HepG2 (cell line): Measurements from ENCODE around the gene CUL7. TPM values are rescaled to one million over a fixed set of nuclear protein-coding genes. Genes with fewer than 3 reads are reported as not detected.

ENCODE experiments used
- DR1 ChIP-seq: sonication (generic); formaldehyde crosslinking; IDR thresholded peaks from 2 replicates; pipeline ENCODE4 v1.8.0; 2021; ENCODE audit warnings: mild to moderate bottlenecking, missing genetic modification reagents, inconsistent platforms
- EHMT2 ChIP-seq: fragments of 200-600 bp; sonication (generic); IDR thresholded peaks from 2 replicates; pipeline ENCODE4 v1.7.0; 2017; ENCODE audit warnings: antibody characterized with exemption, low read depth, low read length, borderline replicate concordance
- ETS1 ChIP-seq: sonication (generic); formaldehyde crosslinking; IDR thresholded peaks from 2 replicates; pipeline ENCODE4 v1.4.0; 2020; ENCODE audit warnings: missing genetic modification reagents
- FOXP4 ChIP-seq: sonication (generic); formaldehyde crosslinking; IDR thresholded peaks from 2 replicates; pipeline ENCODE4 v1.4.0; 2020; ENCODE audit warnings: missing genetic modification reagents
- MXI1 ChIP-seq: IDR thresholded peaks from 3 replicates; pipeline ENCODE4 v1.6.1; 2012; ENCODE audit warnings: low read depth, low read length, inconsistent platforms, borderline replicate concordance
- NCOA2 ChIP-seq: sonication (generic); formaldehyde crosslinking; IDR thresholded peaks from 2 replicates; pipeline ENCODE4 v1.8.0; 2022; ENCODE audit warnings: inconsistent platforms
- NFIC ChIP-seq: IDR thresholded peaks from 2 replicates; pipeline ENCODE4 v1.6.1; 2012; ENCODE audit warnings: mild to moderate bottlenecking, low read length, inconsistent platforms
- PLRG1 ChIP-seq: fragments of 450-650 bp; conservative IDR thresholded peaks from 2 replicates; pipeline ENCODE4 v1.6.1; 2016
- RARG ChIP-seq: sonication (generic); formaldehyde crosslinking; IDR thresholded peaks from 2 replicates; pipeline ENCODE4 v1.4.0; 2020; ENCODE audit warnings: low read depth, mild to moderate bottlenecking, missing genetic modification reagents
- SNRNP70 ChIP-seq: fragments of 200-400 bp; formaldehyde crosslinking; IDR thresholded peaks from 2 replicates; pipeline ENCODE4 v1.6.1; 2017; ENCODE audit warnings: mild to moderate bottlenecking, low read depth, low read length, moderate library complexity
- WIZ ChIP-seq: sonication (generic); formaldehyde crosslinking; IDR thresholded peaks from 2 replicates; pipeline ENCODE4 v1.5.1; 2020; ENCODE audit warnings: mild to moderate bottlenecking, missing genetic modification reagents
- ZFP1 ChIP-seq: IDR thresholded peaks from 2 replicates; pipeline ENCODE4 v1.6.1; 2016
- ZFYVE20 ChIP-seq: sonication (generic); formaldehyde crosslinking; IDR thresholded peaks from 2 replicates; pipeline ENCODE4 v1.8.0; 2023; ENCODE audit warnings: low read depth, mild to moderate bottlenecking, moderate library complexity, missing genetic modification reagents, borderline replicate concordance
- ZHX2 ChIP-seq, 2 experiments: sonication (generic) in 1 of 2; formaldehyde crosslinking in 1 of 2; IDR thresholded peaks; 2 replicates each; pipeline versions ENCODE4 v1.6.1 to v1.9.0; 2014 to 2022; ENCODE audit warnings: antibody characterized with exemption in 1 of 2, borderline replicate concordance in 1 of 2, inconsistent platforms in 1 of 2, low read depth in 1 of 2, missing genetic modification reagents in 1 of 2
- ZNF232 ChIP-seq: sonication (generic); formaldehyde crosslinking; IDR thresholded peaks from 2 replicates; pipeline ENCODE4 v1.4.0; 2020; ENCODE audit warnings: missing genetic modification reagents, borderline replicate concordance
- ZNF841 ChIP-seq: sonication (generic); formaldehyde crosslinking; IDR thresholded peaks from 2 replicates; pipeline ENCODE4 v1.8.1; 2023; ENCODE audit warnings: missing genetic modification reagents, borderline replicate concordance
- ZXDC ChIP-seq: sonication (generic); formaldehyde crosslinking; IDR thresholded peaks from 2 replicates; pipeline ENCODE4 v1.5.0; 2020; ENCODE audit warnings: mild to moderate bottlenecking, missing genetic modification reagents
- polyA plus RNA-seq, 8 experiments: library from polyadenylated mRNA; depleted of rRNA in 3 of 8; stranded (reverse) in 7 of 8; unstranded in 1 of 8; fragments of >200 nt; fragmentation: Illumina TruSeq in 4 of 8; extraction: Trizol in 4 of 8; gene quantifications; 2 replicates each; pipeline versions ENCODE4 v1.2.1 to v1.2.3, GENCODE V29; 2011 to 2016; ENCODE audit warnings: low read depth in 4 of 8, missing spikeins in 1 of 8, mixed read lengths in 1 of 8; ENCODE audit not compliant: insufficient read depth in 1 of 8
- total RNA-seq, 5 experiments: library from RNA; depleted of rRNA; stranded (reverse); fragments of >200 nt; fragmentation: Illumina TruSeq; extraction: Trizol; gene quantifications; 2 replicates each; pipeline ENCODE4 v1.2.3, GENCODE V29; 2016; ENCODE audit warnings: low read depth in 1 of 5

CUL7 gene
- total and polyA plus RNA-seq, 2 of the 13 experiments (the other 11 are each of a cell fraction or from before 2014, with no cell fraction given): 32.0 to 60.7 TPM

- TF ChIP-seq EHMT2 (no peak), NCOA2 (CRISPR knock-in tag) (no peak), SNRNP70 (no peak), DR1 (CRISPR knock-in tag) (no peak; the same call in 1 of the 2 replicates), ZNF232 (no peak), WIZ (CRISPR knock-in tag) (peak; percentile 36; the same call in 1 of the 2 replicates), MXI1 (no peak; the same call in 2 of the 3 replicates), NFIC (no peak), ZHX2 (IDR thresholded peaks at IDR 0.05; ENCODE audit: low read depth) (no peak), ZHX2 (CRISPR knock-in tag; IDR thresholded peaks at IDR 0.05; ENCODE audit: borderline replicate concordance) (no peak), ZXDC (no peak; the same call in 1 of the 2 replicates), ETS1 (no peak), PLRG1 (no peak), ZFYVE20 (peak; percentile 12; the same call in 1 of the 2 replicates), ZFP1 (CRISPR knock-in tag) (no peak), FOXP4 (CRISPR knock-in tag) (no peak), RARG (no peak), ZNF841 (CRISPR knock-in tag) (no peak)
Measured at GRCh38 chr6:43076464-43077332, 23.0 kb upstream of the CUL7 start (continued).
